H1 (cell line): ENCODE results near the gene EVI5. TPM values are rescaled to one million over a fixed set of nuclear protein-coding genes. Genes with fewer than 3 reads are reported as not detected.

Experiments used
- SIN3A ChIP-seq, 2 experiments: IDR thresholded peaks in 1 of 2; conservative IDR thresholded peaks in 1 of 2; 2 replicates each; pipeline ENCODE4 v1.6.1; 2011 to 2012; ENCODE audit warnings: low read length in 2 of 2, improper control_type of control experiment in 1 of 2, low read depth in 1 of 2, mild to moderate bottlenecking in 1 of 2
- polyA plus RNA-seq, 7 experiments: library from polyadenylated mRNA; depleted of rRNA in 3 of 7; stranded (reverse) in 5 of 7; unstranded in 2 of 7; fragments of >200 nt in 5 of 7; fragments of 200-250 nt in 2 of 7; gene quantifications; 1 replicate in 5 of 7; 2 replicates in 1 of 7; 4 replicates in 1 of 7; pipeline versions ENCODE4 v1.2.1 to v1.2.3, GENCODE V29; 2011 to 2013; ENCODE audit warnings: missing spikeins in 2 of 7, mixed read lengths in 2 of 7
- total RNA-seq: library from RNA; stranded (reverse); fragmentation: NEBNext Ultra II Directional; extraction: Animal tissue kit (Norgen Biotek cat#: 25700); gene quantifications from 2 replicates; pipeline ENCODE4 v1.2.1, GENCODE V29; 2021

EVI5 gene
- total and polyA plus RNA-seq, 2 of the 8 experiments (the other 6 are each of a cell fraction or from before 2014, with no cell fraction given) = 1.7 to 13.7 TPM

- no peak for TF ChIP-seq SIN3A (conservative IDR thresholded peaks at IDR 0.05 in 1 of 2, IDR thresholded peaks at IDR 0.05 in 1 of 2; ENCODE audit: low read depth in 1 of 2, low read length in 2 of 2)
- TF ChIP-seq, all 59 proteins: peak for 7
Measured at GRCh38 chr1:92484472-92485380, 300.2 kb downstream of the EVI5 start (continued).
